PFSK-1 (cell line): Measurements from ENCODE around the gene ALDH1A3.

Experiments
- POLR2AphosphoS5 ChIP-seq: IDR thresholded peaks from 2 replicates; pipeline ENCODE4 v1.6.1; 2012; ENCODE audit warnings: low read depth, mild to moderate bottlenecking, control low read depth, low read length, moderate library complexity
- TF ChIP-seq, protein P1 (sequence below), 2 experiments: IDR thresholded peaks; 2 replicates each; pipeline versions ENCODE4 v1.6.1 to v1.8.0; 2011 to 2012; ENCODE audit warnings: low read depth in 2 of 2, low read length in 2 of 2, control low read depth in 1 of 2, inconsistent platforms in 1 of 2, mild to moderate bottlenecking in 1 of 2, moderate library complexity in 1 of 2; ENCODE audit not compliant: insufficient read depth in 1 of 2

GRCh38 chr15:100900136-100900794 is 20.6 kb downstream of the ALDH1A3 start:
- TF ChIP-seq, protein P1, sequence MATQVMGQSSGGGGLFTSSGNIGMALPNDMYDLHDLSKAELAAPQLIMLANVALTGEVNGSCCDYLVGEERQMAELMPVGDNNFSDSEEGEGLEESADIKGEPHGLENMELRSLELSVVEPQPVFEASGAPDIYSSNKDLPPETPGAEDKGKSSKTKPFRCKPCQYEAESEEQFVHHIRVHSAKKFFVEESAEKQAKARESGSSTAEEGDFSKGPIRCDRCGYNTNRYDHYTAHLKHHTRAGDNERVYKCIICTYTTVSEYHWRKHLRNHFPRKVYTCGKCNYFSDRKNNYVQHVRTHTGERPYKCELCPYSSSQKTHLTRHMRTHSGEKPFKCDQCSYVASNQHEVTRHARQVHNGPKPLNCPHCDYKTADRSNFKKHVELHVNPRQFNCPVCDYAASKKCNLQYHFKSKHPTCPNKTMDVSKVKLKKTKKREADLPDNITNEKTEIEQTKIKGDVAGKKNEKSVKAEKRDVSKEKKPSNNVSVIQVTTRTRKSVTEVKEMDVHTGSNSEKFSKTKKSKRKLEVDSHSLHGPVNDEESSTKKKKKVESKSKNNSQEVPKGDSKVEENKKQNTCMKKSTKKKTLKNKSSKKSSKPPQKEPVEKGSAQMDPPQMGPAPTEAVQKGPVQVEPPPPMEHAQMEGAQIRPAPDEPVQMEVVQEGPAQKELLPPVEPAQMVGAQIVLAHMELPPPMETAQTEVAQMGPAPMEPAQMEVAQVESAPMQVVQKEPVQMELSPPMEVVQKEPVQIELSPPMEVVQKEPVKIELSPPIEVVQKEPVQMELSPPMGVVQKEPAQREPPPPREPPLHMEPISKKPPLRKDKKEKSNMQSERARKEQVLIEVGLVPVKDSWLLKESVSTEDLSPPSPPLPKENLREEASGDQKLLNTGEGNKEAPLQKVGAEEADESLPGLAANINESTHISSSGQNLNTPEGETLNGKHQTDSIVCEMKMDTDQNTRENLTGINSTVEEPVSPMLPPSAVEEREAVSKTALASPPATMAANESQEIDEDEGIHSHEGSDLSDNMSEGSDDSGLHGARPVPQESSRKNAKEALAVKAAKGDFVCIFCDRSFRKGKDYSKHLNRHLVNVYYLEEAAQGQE (IDR thresholded peaks at IDR 0.05; ENCODE audit: insufficient read depth in 1 of 2, low read depth in 2 of 2, low read length in 2 of 2), result no peak
- TF ChIP-seq POLR2AphosphoS5, result no peak
